AML-193 (cell line): ENCODE data around the gene PARVB.

ENCODE experiments used
- DNase-seq, 2 experiments: peaks; one replicate each; lab custom pipeline; 2025; lab: John Stamatoyannopoulos, UW

PARVB gene

GRCh38 chr22:44218071-44218470 is 194.0 kb downstream of the PARVB start:
- DNase-seq, result no peak

GRCh38 chr22:44219101-44219870 is 195.2 kb downstream of the PARVB start:
- no peak for DNase-seq

GRCh38 chr22:44220727-44221680 is 196.9 kb downstream of the PARVB start:
- no peak for DNase-seq

- DNase-seq, result no peak
These were observed 197.8 kb downstream of the PARVB start for GRCh38 chr22:44221710-44222475.
